ENCODE results near the gene KCNS1.

Gene KCNS1

DNA sequence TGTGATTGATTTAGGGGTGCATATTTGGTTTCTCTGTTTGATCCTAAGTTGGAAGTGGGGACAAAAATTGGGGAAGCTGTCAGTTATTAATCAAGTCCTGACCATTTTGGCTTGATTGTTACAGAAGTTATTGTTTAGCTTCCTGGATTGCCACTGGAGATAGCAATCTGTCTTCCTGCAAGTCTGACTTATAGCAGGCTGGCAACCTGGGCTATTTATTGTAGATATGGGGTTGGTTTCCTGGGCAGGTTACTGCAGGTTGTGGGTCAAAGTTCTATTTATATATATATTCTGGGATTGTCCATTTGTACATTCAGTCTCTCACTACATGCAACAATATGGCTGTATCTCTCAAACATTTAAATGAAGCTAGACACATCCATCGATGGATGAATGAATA, 17.8 kb downstream of the KCNS1 start:
- TF ChIP-seq, protein P1, sequence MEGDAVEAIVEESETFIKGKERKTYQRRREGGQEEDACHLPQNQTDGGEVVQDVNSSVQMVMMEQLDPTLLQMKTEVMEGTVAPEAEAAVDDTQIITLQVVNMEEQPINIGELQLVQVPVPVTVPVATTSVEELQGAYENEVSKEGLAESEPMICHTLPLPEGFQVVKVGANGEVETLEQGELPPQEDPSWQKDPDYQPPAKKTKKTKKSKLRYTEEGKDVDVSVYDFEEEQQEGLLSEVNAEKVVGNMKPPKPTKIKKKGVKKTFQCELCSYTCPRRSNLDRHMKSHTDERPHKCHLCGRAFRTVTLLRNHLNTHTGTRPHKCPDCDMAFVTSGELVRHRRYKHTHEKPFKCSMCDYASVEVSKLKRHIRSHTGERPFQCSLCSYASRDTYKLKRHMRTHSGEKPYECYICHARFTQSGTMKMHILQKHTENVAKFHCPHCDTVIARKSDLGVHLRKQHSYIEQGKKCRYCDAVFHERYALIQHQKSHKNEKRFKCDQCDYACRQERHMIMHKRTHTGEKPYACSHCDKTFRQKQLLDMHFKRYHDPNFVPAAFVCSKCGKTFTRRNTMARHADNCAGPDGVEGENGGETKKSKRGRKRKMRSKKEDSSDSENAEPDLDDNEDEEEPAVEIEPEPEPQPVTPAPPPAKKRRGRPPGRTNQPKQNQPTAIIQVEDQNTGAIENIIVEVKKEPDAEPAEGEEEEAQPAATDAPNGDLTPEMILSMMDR (IDR thresholded peaks at IDR 0.05; ENCODE audit: low read depth, low read length) = no peak
- Histone ChIP-seq H3K9me3 (ENCODE audit: severe bottlenecking) (no peaks in the 10 kb centered on the region), H3K4me3 (ENCODE audit: low read depth, low read length) (no peak overlapping the region), H3K27ac (no peak overlapping the region), H3K36me3 (no peaks in the 10 kb centered on the region; the same call in 1 of the 2 replicates), H3K27me3 (ENCODE audit: insufficient read depth, low read depth, severe bottlenecking) (no peaks in the 10 kb centered on the region)
- DNase-seq = no peak

GRCh38 chr20:45082468-45082867, 18.5 kb downstream of the KCNS1 start:
- no peaks in the 10 kb centered on the region for H3K27me3 ChIP-seq (ENCODE audit: insufficient read depth, low read depth, severe bottlenecking)
- TF ChIP-seq, protein P1 (IDR thresholded peaks at IDR 0.05; ENCODE audit: low read depth, low read length) = no peak
- H3K27ac ChIP-seq = no peak overlapping the region
- no peak overlapping the region for H3K4me3 ChIP-seq (ENCODE audit: low read depth, low read length)
- no peaks in the 10 kb centered on the region for H3K9me3 ChIP-seq (ENCODE audit: severe bottlenecking)
- peaks cover 2% of the 10 kb centered on the region; the same call in 1 of the 2 replicates for H3K36me3 ChIP-seq
- DNase-seq = no peak

- TF ChIP-seq, protein P1 (IDR thresholded peaks at IDR 0.05; ENCODE audit: low read depth, low read length) = peak; percentile 48
- H3K27ac ChIP-seq = no peak overlapping the region
- no peaks in the 10 kb centered on the region for H3K27me3 ChIP-seq (ENCODE audit: insufficient read depth, low read depth, severe bottlenecking)
- DNase-seq = peak; percentile 24
- H3K9me3 ChIP-seq (ENCODE audit: severe bottlenecking) = no peaks in the 10 kb centered on the region
- no peak overlapping the region for H3K4me3 ChIP-seq (ENCODE audit: low read depth, low read length)
- H3K36me3 ChIP-seq = peaks cover 7% of the 10 kb centered on the region
Measured at GRCh38 chr20:45080867-45081624, 19.9 kb downstream of the KCNS1 start.

GRCh38 chr20:45077559-45077958, 23.4 kb downstream of the KCNS1 start:
- H3K4me3 ChIP-seq (ENCODE audit: low read depth, low read length) = no peak overlapping the region
- H3K36me3 ChIP-seq = peaks cover 7% of the 10 kb centered on the region
- H3K27ac ChIP-seq = no peak overlapping the region
- H3K9me3 ChIP-seq (ENCODE audit: severe bottlenecking) = no peaks in the 10 kb centered on the region
- TF ChIP-seq, protein P1 (IDR thresholded peaks at IDR 0.05; ENCODE audit: low read depth, low read length) = no peak
- no peaks in the 10 kb centered on the region for H3K27me3 ChIP-seq (ENCODE audit: insufficient read depth, low read depth, severe bottlenecking)
- no peak for DNase-seq

DNA sequence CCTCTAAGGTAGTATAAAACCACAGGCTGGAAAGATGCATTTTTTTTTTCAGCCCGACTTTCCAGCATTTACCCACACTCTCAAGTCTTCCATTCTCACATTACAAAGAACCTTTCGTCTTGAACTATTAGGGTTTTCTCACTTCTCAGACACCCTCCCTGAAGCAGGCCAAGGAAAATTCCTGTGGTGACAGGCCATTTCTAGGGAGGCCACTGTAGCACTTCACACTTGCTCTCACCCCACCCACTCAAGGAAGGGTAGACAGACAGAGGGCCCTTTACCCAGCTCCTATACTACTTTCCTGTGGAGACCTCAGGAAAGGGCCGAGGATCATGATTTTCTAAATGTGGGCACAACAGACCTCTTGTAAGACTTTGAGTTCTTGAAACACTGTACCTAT, 27.7 kb downstream of the KCNS1 start:
- H3K4me3 ChIP-seq (ENCODE audit: low read depth, low read length) = no peak overlapping the region
- H3K27me3 ChIP-seq (ENCODE audit: insufficient read depth, low read depth, severe bottlenecking) = no peaks in the 10 kb centered on the region
- DNase-seq = no peak
- TF ChIP-seq, protein P1 (IDR thresholded peaks at IDR 0.05; ENCODE audit: low read depth, low read length) = no peak
- peaks cover 7% of the 10 kb centered on the region for H3K36me3 ChIP-seq
- H3K27ac ChIP-seq = no peak overlapping the region
- no peaks in the 10 kb centered on the region for H3K9me3 ChIP-seq (ENCODE audit: severe bottlenecking)

- TF ChIP-seq, protein P1 (IDR thresholded peaks at IDR 0.05; ENCODE audit: low read depth, low read length) = no peak
- Histone ChIP-seq H3K27me3 (ENCODE audit: insufficient read depth, low read depth, severe bottlenecking) (no peaks in the 10 kb centered on the region), H3K27ac (no peak overlapping the region), H3K4me3 (ENCODE audit: low read depth, low read length) (no peak overlapping the region), H3K9me3 (ENCODE audit: severe bottlenecking) (no peaks in the 10 kb centered on the region), H3K36me3 (peaks cover 1% of the 10 kb centered on the region)
- DNase-seq = no peak
Measured at GRCh38 chr20:45072066-45072465, 28.9 kb downstream of the KCNS1 start.

Data from WERI-Rb-1 (cell line).